GM21423 (cell line): ENCODE results near the gene STPG3.

Source experiments
- ATAC-seq: cut with Tn5 transposase; IDR thresholded peaks from one replicate; pipeline ENCODE4 v1.9.1; 2021; ENCODE audit warnings: mild to moderate bottlenecking, moderate library complexity; ENCODE audit not compliant: unreplicated experiment

Gene STPG3

GRCh38 chr9:137221506-137222111, 29.5 kb upstream of the STPG3 start:
- ATAC-seq = no peak

- ATAC-seq = no peak
These were observed 28.7 kb upstream of the STPG3 start, which contains the start of gene RNF208 for GRCh38 chr9:137222190-137223077. Gene RNF208 (minus strand): TSS chr9:137222240. CDS start chr9:137221212, 1,028 bp downstream.

- ATAC-seq = peak; percentile 77
These were observed 27.8 kb upstream of the STPG3 start for GRCh38 chr9:137223078-137223970.

- no peak for ATAC-seq
These were observed 26.0 kb upstream of the STPG3 start, which contains the start of gene CYSRT1 for GRCh38 chr9:137224830-137225694. Gene CYSRT1 (plus strand): TSS chr9:137225174. CDS start chr9:137225622, 448 bp downstream.

- ATAC-seq = no peak
These were observed 25.3 kb upstream of the STPG3 start for GRCh38 chr9:137225699-137226331.

GRCh38 chr9:137226338-137227053, 24.6 kb upstream of the STPG3 start:
- ATAC-seq = no peak

- ATAC-seq = no peak
These were observed 23.8 kb upstream of the STPG3 start, which contains the start of gene RNF224 for GRCh38 chr9:137227054-137227852. Gene RNF224 (plus strand): TSS chr9:137227502. CDS start chr9:137228336, 834 bp downstream.

GRCh38 chr9:137227853-137228505, 23.1 kb upstream of the STPG3 start:
- no peak for ATAC-seq

- no peak for ATAC-seq
These were observed 22.5 kb upstream of the STPG3 start for GRCh38 chr9:137228506-137228967.

- ATAC-seq = no peak
These were observed 21.9 kb upstream of the STPG3 start for GRCh38 chr9:137228968-137229896.

GRCh38 chr9:137229903-137230704, 21.0 kb upstream of the STPG3 start:
- no peak for ATAC-seq

- ATAC-seq = no peak
These were observed 20.2 kb upstream of the STPG3 start, which contains the start of gene SLC34A3 for GRCh38 chr9:137230705-137231371. Gene SLC34A3 (plus strand): TSS chr9:137230901. CDS start chr9:137231703, 802 bp downstream.

- ATAC-seq = no peak
These were observed 19.6 kb upstream of the STPG3 start for GRCh38 chr9:137231372-137232039.

GRCh38 chr9:137232101-137232500, 19.0 kb upstream of the STPG3 start:
- no peak for ATAC-seq
